Right atrium auricular region (tissue), 2 donors: Measurements from ENCODE around the gene VSIG10L. TPM values are rescaled to one million over a fixed set of nuclear protein-coding genes. Genes with fewer than 3 reads are reported as not detected.

Experiments
- DNase-seq: peaks from one replicate; pipeline ENCODE4 v3.0.0-alpha.2; 2019; ENCODE audit warnings: low spot score
- H3K27ac ChIP-seq, 2 donors: fragments of 200-600 bp; sonication (generic); 1 replicate in 1 of 2; 2 replicates in 1 of 2; pipeline ENCODE4 v1.5.1; 2016 to 2019
- H3K27me3 ChIP-seq, 2 donors: fragments of 200-600 bp; sonication (generic); one replicate each; pipeline versions ENCODE4 v1.5.1 to v1.6.0; 2017 to 2019
- H3K36me3 ChIP-seq: fragments of 200-600 bp; sonication (generic); one replicate; pipeline ENCODE4 v1.5.1; 2016
- H3K4me1 ChIP-seq, 2 donors: fragments of 200-600 bp; sonication (generic); one replicate each; pipeline versions ENCODE4 v1.5.1 to v1.6.0; 2017 to 2019
- H3K4me3 ChIP-seq, 2 donors: fragments of 200-600 bp; sonication (generic); 1 replicate in 1 of 2; 2 replicates in 1 of 2; pipeline ENCODE4 v1.5.1; 2017 to 2019; ENCODE audit warnings: mild to moderate bottlenecking in 1 of 2, moderate library complexity in 1 of 2
- H3K9me3 ChIP-seq, 2 donors: fragments of 200-600 bp; sonication (generic); one replicate each; pipeline ENCODE4 v1.5.1; 2019
- total RNA-seq, 2 donors: library from RNA; depleted of rRNA; stranded (reverse); fragments of >200 nt; gene quantifications; one replicate each; pipeline ENCODE4 v1.1.0, GENCODE V29; 2016
- TF ChIP-seq, protein P1 (sequence below), 2 donors: fragments of 200-600 bp; sonication (generic); IDR thresholded peaks; one replicate each; pipeline ENCODE4 v1.5.1; 2019; ENCODE audit warnings: antibody characterized with exemption in 2 of 2

VSIG10L gene
- total RNA-seq, 2 donors from 2014 or later, result 0.79 to 1.1 TPM

DNA sequence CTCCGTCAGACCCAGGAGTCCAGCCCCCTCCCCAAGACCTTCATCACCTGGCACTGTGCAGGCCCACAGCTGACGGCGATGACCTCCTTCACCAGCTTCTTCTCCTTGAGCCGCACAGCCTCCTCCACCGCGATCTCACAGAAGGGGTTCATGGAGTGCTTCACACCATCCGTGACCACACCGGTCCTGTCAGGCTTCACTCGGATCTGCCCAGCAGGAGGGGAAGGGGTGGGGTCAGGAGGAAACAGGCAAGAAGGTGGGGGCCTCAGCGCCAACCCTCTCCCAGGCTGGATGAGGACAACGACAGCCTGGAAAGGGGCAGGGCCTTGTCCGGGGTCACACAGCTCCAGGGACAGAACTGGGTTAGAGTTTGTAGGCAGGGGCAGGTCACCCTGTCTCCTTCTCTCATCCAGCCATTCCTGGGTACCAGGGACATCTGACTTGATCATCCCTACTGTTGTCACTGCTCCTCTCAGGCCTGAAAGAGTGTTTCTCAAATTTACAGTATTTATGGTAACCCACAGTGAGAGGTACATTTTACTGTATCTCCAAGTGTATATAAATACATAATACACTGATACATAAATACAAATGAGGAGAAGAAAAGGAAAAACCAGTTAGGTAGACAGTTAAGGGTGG, 12.3 kb upstream of the VSIG10L start:
- TF ChIP-seq, protein P1, sequence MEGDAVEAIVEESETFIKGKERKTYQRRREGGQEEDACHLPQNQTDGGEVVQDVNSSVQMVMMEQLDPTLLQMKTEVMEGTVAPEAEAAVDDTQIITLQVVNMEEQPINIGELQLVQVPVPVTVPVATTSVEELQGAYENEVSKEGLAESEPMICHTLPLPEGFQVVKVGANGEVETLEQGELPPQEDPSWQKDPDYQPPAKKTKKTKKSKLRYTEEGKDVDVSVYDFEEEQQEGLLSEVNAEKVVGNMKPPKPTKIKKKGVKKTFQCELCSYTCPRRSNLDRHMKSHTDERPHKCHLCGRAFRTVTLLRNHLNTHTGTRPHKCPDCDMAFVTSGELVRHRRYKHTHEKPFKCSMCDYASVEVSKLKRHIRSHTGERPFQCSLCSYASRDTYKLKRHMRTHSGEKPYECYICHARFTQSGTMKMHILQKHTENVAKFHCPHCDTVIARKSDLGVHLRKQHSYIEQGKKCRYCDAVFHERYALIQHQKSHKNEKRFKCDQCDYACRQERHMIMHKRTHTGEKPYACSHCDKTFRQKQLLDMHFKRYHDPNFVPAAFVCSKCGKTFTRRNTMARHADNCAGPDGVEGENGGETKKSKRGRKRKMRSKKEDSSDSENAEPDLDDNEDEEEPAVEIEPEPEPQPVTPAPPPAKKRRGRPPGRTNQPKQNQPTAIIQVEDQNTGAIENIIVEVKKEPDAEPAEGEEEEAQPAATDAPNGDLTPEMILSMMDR (IDR thresholded peaks at IDR 0.05), result no peak
- no peak for DNase-seq

DNA sequence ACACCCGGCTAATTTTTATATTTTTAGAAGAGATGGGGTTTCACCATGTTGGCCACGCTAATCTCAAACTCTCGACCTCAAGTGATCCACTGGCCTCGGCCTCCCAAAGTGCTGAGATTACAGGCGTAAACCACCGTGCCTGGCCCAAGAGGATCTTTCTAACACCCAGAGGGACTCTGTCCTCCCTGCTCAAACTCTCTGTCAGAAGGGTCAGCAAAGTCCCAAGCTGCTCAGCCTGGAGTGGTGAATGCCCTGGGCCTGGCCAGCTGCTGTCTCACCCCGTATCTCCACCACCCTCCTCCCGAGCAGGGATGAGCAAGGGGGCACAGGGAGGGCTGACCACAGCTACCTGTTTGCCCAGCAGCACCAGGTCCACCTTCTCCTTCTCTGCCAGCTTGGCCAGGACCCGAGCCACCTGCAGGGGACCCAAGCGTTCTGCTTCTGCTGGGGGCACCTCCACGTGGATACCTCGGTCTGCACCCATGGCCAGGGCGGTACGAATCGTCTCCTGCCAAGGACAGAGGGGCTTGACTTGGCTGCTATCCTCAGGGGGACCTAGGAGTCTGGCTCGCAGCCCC, 10.9 kb upstream of the VSIG10L start:
- H3K36me3 ChIP-seq, result peaks cover 30% of the 10 kb centered on the region
- no peaks in the 10 kb centered on the region for H3K9me3 ChIP-seq
- H3K27ac ChIP-seq, result no peak overlapping the region
- H3K4me3 ChIP-seq, result no peak overlapping the region
- H3K4me1 ChIP-seq, result no peaks in the 10 kb centered on the region
- H3K27me3 ChIP-seq, result no peaks in the 10 kb centered on the region
- DNase-seq, result no peak
- TF ChIP-seq, protein P1 (IDR thresholded peaks at IDR 0.05), result no peak

More for the DNA sequence above, 12.3 kb upstream of the VSIG10L start:
- no peaks in the 10 kb centered on the region for H3K27me3 ChIP-seq
- H3K4me1 ChIP-seq, result no peaks in the 10 kb centered on the region
- peaks cover 30% of the 10 kb centered on the region for H3K36me3 ChIP-seq
- H3K9me3 ChIP-seq, result no peaks in the 10 kb centered on the region
- H3K27ac ChIP-seq, result no peak overlapping the region
- no peak overlapping the region for H3K4me3 ChIP-seq

DNA sequence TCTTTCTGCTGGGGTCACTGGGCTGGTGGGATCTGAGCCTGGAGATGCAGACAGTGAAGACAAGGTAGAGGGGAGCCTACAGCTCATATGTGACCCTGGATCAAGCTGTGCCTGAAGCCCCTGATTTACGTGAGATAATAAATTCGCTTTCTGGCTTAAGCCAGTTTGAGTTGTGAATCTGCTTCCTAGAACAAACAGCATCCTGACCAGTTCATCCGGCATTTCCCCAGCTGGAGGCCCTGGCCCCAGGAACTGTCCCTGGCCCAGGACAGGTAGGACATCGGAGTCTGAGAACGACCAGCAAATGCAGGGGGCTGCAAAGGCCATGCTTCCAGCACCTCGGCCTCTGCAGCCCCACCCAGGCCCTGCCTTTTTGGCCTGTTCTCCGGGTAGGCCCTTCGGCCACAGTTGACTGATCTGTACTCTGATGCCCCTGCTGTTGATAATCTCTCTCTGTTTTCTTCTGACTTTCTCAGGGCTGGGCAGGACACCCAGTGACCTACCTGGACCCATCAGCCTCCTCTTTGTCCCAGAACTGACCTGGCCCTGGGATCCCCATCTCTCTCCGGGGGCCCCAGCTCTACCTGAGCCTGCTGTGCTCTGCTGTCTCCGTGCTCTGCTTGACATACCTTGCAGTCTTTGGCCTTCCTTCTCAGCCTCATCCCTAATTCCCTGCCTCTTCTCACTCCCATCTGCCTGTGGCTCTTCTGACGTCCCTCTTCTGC, 9.5 kb upstream of the VSIG10L start:
- Histone ChIP-seq H3K4me1 (no peaks in the 10 kb centered on the region), H3K27me3 (no peaks in the 10 kb centered on the region), H3K4me3 (no peak overlapping the region), H3K36me3 (peaks cover 38% of the 10 kb centered on the region), H3K27ac (no peak overlapping the region), H3K9me3 (no peaks in the 10 kb centered on the region)
- no peak for DNase-seq
- TF ChIP-seq, protein P1 (IDR thresholded peaks at IDR 0.05), result no peak

DNA sequence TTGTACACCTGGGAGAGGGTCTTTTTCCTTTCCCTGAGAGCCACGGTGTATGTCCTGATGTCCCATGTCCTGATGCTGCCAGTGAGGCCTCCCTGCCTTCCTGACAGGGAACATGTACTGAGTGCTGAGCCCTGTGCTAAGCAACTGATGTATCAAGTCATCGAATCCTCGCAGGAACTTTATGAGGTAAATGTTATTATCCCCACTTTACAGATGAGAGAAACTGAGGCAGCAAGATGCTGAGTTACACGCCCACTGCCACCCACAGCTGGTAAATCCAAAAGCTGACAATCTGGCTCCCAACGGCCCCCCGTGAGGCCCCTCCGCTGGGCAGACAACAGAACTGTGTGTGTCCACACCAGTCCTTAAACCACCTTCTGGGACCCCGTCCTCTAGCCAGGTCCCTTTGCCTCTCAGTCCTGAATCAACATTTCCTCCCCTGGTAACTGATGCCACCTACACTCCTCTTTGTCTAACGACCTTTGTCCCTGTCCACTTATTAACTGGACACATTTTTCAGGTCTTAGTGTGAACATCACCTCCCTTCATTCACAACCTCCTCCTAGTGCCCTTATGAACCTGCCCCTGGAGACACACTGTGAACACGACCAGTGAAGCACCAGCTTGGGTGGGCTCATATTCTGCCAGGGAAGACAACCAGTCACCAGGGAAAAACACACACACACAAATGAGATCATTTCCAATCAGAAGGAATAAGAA, 5.4 kb upstream of the VSIG10L start:
- H3K4me1 ChIP-seq, result no peaks in the 10 kb centered on the region
- no peak overlapping the region for H3K27ac ChIP-seq
- H3K27me3 ChIP-seq, result no peaks in the 10 kb centered on the region
- no peak for DNase-seq
- TF ChIP-seq, protein P1 (IDR thresholded peaks at IDR 0.05), result no peak
- no peak overlapping the region for H3K4me3 ChIP-seq
- H3K36me3 ChIP-seq, result peaks cover 32% of the 10 kb centered on the region
- no peaks in the 10 kb centered on the region for H3K9me3 ChIP-seq

DNA sequence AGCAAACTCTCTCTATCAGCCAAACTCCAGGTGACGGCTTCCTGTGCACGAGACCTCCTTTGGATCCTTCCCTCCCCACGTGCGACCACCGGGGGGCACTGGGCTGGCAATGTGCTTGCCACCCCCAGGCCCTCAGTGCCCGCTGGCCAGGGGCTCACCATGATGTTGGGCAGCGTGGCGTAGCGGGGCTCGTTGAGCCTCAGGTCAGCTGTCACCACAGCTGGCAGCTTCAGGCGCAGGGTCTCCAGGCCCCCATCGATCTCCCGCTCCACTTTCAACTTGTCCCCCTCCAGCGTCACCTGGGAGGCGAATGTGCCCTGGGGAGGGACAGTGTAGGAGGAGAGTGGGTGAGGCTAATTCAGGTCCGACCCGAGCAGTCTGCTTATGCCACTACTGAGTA, 4.8 kb upstream of the VSIG10L start:
- H3K4me3 ChIP-seq, result no peak overlapping the region
- no peak for DNase-seq
- H3K9me3 ChIP-seq, result no peaks in the 10 kb centered on the region
- TF ChIP-seq, protein P1 (IDR thresholded peaks at IDR 0.05), result no peak
- no peak overlapping the region for H3K27ac ChIP-seq
- no peaks in the 10 kb centered on the region for H3K4me1 ChIP-seq
- H3K36me3 ChIP-seq, result peaks cover 28% of the 10 kb centered on the region
- no peaks in the 10 kb centered on the region for H3K27me3 ChIP-seq
